Naive thymus-derived CD4-positive, alpha-beta T cell (primary cell): ENCODE results near the gene CTXND1. TPM values are rescaled to one million over a fixed set of nuclear protein-coding genes. Genes with fewer than 3 reads are reported as not detected.
"Not testable (repeated sequence)": the region's sequence is repeated elsewhere in the genome, so short reads cannot be mapped to it uniquely, and the experiment has no call there.

ENCODE experiments used
- ATAC-seq: fragments of 150-1000 bp; cut with Tn5 transposase; 2 replicates; pipeline ENCODE4 v1.10.0; 2021; ENCODE audit warnings: mild to moderate bottlenecking, moderate library complexity
- CTCF ChIA-PET: fragments of 350-600 bp; sonication (Branson Sonifier 250); formaldehyde crosslinking; loops from one replicate; lab custom pipeline; 2021; ENCODE audit warnings: antibody characterized with exemption; lab: Charles Lee
- POLR2A ChIA-PET: fragments of 350-600 bp; sonication (Branson Sonifier 250); formaldehyde crosslinking; loops from one replicate; lab custom pipeline; 2021; ENCODE audit warnings: antibody characterized with exemption, inconsistent platforms; lab: Charles Lee
- DNase-seq, 9 donors: peaks; one replicate each; pipeline versions ENCODE4 v3.0.0 to v3.0.0-alpha.2; 2020 to 2022; ENCODE audit warnings: mixed read lengths in 1 of 9
- H3K27ac ChIP-seq: one replicate; pipeline ENCODE4 v1.7.0; 2013; ENCODE audit warnings: mild to moderate bottlenecking, low read depth, low read length, moderate library complexity
- H3K27me3 ChIP-seq, 2 donors: one replicate each; pipeline ENCODE4 v1.7.0; 2013; ENCODE audit warnings: low read length in 2 of 2, mild to moderate bottlenecking in 2 of 2, moderate library complexity in 2 of 2; ENCODE audit not compliant: control insufficient read depth in 2 of 2, insufficient read depth in 2 of 2
- H3K36me3 ChIP-seq, 3 experiments: 1 replicate in 2 of 3; 2 replicates in 1 of 3; pipeline ENCODE4 v1.7.0; 2013; ENCODE audit warnings: low read length in 3 of 3, mild to moderate bottlenecking in 3 of 3, moderate library complexity in 1 of 3; ENCODE audit not compliant: insufficient read depth in 3 of 3, control insufficient read depth in 2 of 3
- H3K4me1 ChIP-seq, 2 donors: one replicate each; pipeline ENCODE4 v1.7.0; 2013; ENCODE audit warnings: low read length in 2 of 2, mild to moderate bottlenecking in 2 of 2, moderate library complexity in 1 of 2; ENCODE audit not compliant: control insufficient read depth in 2 of 2, insufficient read depth in 2 of 2
- H3K4me3 ChIP-seq: 2 replicates; pipeline ENCODE4 v1.7.0; 2013; ENCODE audit warnings: mild to moderate bottlenecking, low read length
- H3K9me3 ChIP-seq, 3 experiments: 1 replicate in 2 of 3; 2 replicates in 1 of 3; pipeline ENCODE4 v1.7.0; 2013; ENCODE audit warnings: low read length in 3 of 3; ENCODE audit not compliant: control insufficient read depth in 2 of 3
- H3K27ac Mint-ChIP-seq, 9 donors: one replicate each; pipeline ENCODE4 v1.8.0; 2020 to 2022; ENCODE audit warnings: mixed read lengths in 9 of 9, mild to moderate bottlenecking in 8 of 9, moderate library complexity in 5 of 9, inconsistent platforms in 2 of 9
- H3K27me3 Mint-ChIP-seq, 5 donors: one replicate each; pipeline ENCODE4 v1.8.0; 2021 to 2022; ENCODE audit warnings: mixed read lengths in 5 of 5, mild to moderate bottlenecking in 1 of 5
- H3K36me3 Mint-ChIP-seq, 5 donors: one replicate each; pipeline ENCODE4 v1.8.0; 2020 to 2022; ENCODE audit warnings: mixed read lengths in 5 of 5, mild to moderate bottlenecking in 3 of 5, inconsistent platforms in 1 of 5
- H3K4me1 Mint-ChIP-seq, 7 donors: one replicate each; pipeline ENCODE4 v1.8.0; 2020 to 2022; ENCODE audit warnings: mixed read lengths in 7 of 7, mild to moderate bottlenecking in 3 of 7, inconsistent platforms in 1 of 7
- H3K4me3 Mint-ChIP-seq, 10 donors: one replicate each; pipeline ENCODE4 v1.8.0; 2020 to 2022; ENCODE audit warnings: mild to moderate bottlenecking in 10 of 10, mixed read lengths in 10 of 10, moderate library complexity in 6 of 10, inconsistent platforms in 2 of 10
- H3K9me3 Mint-ChIP-seq, 11 donors: one replicate each; pipeline ENCODE4 v1.8.0; 2020 to 2022; ENCODE audit warnings: mixed read lengths in 11 of 11, mild to moderate bottlenecking in 4 of 11, inconsistent platforms in 1 of 11, moderate library complexity in 1 of 11
- intact Hi-C, 2 donors: fragments of 100-400 bp; cut with micrococcal nuclease; formaldehyde crosslinking; loops; one replicate each; pipeline ENCODE4 v1.15.1; 2023
- polyA plus RNA-seq, 2 donors: library from polyadenylated mRNA; unstranded; fragments of 300-500 nt; fragmentation: Illumina TruSeq; gene quantifications; one replicate each; pipeline ENCODE4 v1.2.3, GENCODE V29; 2021
- total RNA-seq, 6 experiments: library from RNA in 5 of 6; stranded (reverse) in 5 of 6; gene quantifications; 1 replicate in 5 of 6; 2 replicates in 1 of 6; pipeline ENCODE4 v1.2.3 and lab custom pipeline; 2021 to 2026

Gene CTXND1
- total and polyA plus RNA-seq, 7 experiments from 2014 or later = not detected

DNA sequence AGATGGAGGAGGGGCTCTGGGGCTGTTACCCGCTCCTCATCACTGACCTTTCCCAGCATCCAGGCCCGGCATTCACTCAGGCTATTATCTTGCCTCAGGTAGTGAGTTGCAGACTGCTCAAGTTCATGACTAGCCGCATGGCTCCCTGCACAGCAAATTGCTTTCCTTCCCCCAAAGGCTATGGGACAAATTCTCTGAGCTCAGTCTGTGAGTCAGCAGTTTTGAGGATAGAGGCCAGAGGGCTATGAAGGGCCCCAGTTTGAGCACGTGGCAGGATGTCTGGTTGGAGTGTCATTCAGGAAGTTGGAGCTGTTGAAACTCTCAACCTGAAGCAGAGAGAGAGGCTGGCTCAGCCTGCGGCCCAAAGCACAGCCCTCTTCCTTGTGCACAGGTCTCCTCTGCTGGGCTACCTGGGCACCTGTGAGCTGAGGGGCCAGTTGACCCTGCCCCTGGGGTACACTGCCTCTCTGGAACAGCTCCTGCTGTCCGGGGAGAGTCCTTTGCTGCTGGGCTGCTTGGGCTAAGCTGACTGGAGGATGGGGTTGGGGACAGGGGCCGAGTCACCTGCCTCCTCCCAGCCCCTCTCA, 91.3 kb downstream of the CTXND1 start:
- DNase-seq = peak in 1 of 9 donors; percentile 46
- peak; percentile 94 for ATAC-seq
- Mint-ChIP-seq H3K27ac (peak overlapping the region in 3 of 9 donors; percentile 18 to 91 (median 46)), H3K27me3 (no peaks in the 10 kb centered on the region), H3K36me3 (peaks cover 0 to 49% (median 16%) of the 10 kb centered on the region in 5 donors), H3K4me3 (peak overlapping the region in 1 of 10 donors; percentile 73), H3K4me1 (peaks cover 8 to 31% (median 11%) of the 10 kb centered on the region in 7 donors), H3K9me3 (no peaks in the 10 kb centered on the region)
- ChIA-PET CTCF (interaction anchor here (1.0 to 1.2 kb wide), 2 partner anchors 71 to 780 kb away, joined by 3 read pairs; no protein-coding TSS in a partner anchor), POLR2A (interaction anchor here (0.9 kb wide), 1 partner anchor 239 kb away, joined by 4 read pairs; no protein-coding TSS in a partner anchor)
- H3K36me3 ChIP-seq = peaks cover 0 to 16% (median 0%) of the 10 kb centered on the region in 3 experiments
- no peak overlapping the region for H3K4me3 ChIP-seq
- no peaks in the 10 kb centered on the region for H3K27me3 ChIP-seq
- intact Hi-C loops = loop anchor here in 1 of 2 donors (1.0 kb wide), 1 partner anchor 192 kb away; no protein-coding TSS in a partner anchor
- H3K4me1 ChIP-seq = peaks cover 0 to 3% of the 10 kb centered on the region in 2 donors
- no peaks in the 10 kb centered on the region for H3K9me3 ChIP-seq
- H3K27ac ChIP-seq = no peak overlapping the region

DNA sequence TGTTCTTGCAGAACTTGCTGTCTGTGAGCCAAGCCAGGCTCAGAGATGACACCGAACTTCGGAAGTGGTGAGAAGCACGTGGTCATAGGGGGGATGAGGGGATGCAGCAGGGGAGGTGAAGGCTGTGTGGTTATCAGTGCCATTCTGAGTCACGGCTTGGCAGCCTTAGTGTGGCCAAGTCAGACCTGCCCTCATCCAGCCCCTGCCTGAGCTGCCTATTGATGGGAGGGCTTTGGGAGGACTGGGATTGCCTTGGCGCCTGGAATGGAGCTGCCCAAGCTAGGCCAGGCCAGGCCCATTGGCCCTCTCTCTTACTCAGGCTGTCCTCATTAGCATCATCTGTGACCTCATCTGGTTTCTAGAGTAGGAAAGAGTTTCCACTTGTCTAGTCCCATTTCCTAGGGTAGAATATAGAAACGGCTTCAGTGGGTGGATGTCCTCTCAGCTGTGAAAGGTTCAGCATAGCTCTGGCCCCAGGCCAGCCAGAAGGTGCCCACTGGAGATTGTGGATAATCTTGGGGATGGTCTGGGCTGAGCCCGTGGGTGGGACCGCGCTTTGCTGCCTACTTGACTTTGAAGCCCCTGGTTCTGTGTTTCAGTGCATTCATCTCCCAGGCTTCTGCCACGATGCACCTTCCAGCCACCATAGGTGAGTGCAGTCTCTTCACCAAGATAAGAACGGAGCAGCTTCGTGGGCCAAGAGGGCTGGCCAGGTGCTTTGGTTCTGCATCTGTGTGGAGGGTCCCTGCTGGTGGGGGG, 92.0 kb downstream of the CTXND1 start:
- Histone ChIP-seq H3K27ac (no peak overlapping the region), H3K9me3 (no peaks in the 10 kb centered on the region), H3K27me3 (no peaks in the 10 kb centered on the region), H3K4me1 (peaks cover 0 to 3% of the 10 kb centered on the region in 2 donors), H3K4me3 (no peak overlapping the region), H3K36me3 (peaks cover 0 to 16% (median 0%) of the 10 kb centered on the region in 3 experiments)
- POLR2A ChIA-PET = no interaction called here
- H3K27ac Mint-ChIP-seq = peak overlapping the region in 2 of 9 donors; percentile 18 to 91
- intact Hi-C loops = loop anchor here in 1 of 2 donors (1.0 kb wide), 1 partner anchor 192 kb away; no protein-coding TSS in a partner anchor
- CTCF ChIA-PET = interaction anchor here (1.0 to 1.2 kb wide), 2 partner anchors 70 to 779 kb away, joined by 3 read pairs; no protein-coding TSS in a partner anchor
- peak; percentile 13 for ATAC-seq
- H3K9me3 Mint-ChIP-seq = no peaks in the 10 kb centered on the region
- peaks cover 8 to 38% (median 14%) of the 10 kb centered on the region in 7 donors for H3K4me1 Mint-ChIP-seq
- no peak for DNase-seq
- no peaks in the 10 kb centered on the region for H3K27me3 Mint-ChIP-seq
- no peak overlapping the region for H3K4me3 Mint-ChIP-seq
- peaks cover 0 to 53% (median 16%) of the 10 kb centered on the region in 5 donors for H3K36me3 Mint-ChIP-seq

DNA sequence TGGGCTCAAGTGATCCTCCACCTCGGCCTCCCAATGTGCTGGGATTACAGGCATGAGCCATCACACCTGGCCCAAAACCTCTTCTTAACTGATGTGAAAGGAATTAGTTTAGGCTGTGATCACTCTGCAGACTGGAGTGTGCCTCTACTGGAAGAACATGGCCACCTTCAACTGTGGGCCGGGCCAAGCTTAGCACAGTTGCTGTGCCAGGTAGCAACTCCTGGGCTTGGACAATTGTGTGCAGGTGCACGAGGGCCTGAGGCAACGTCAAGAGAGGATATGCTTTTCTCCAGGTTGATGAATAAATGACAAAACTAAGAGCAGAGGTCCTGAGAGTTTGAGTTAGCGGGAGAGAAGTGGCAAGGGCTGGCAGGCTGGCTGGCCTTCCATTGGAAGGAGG, 92.7 kb downstream of the CTXND1 start:
- no peaks in the 10 kb centered on the region for H3K9me3 Mint-ChIP-seq
- Histone ChIP-seq H3K4me3 (no peak overlapping the region), H3K4me1 (peaks cover 0 to 3% of the 10 kb centered on the region in 2 donors), H3K27ac (no peak overlapping the region), H3K36me3 (peaks cover 0 to 16% (median 0%) of the 10 kb centered on the region in 3 experiments), H3K27me3 (no peaks in the 10 kb centered on the region), H3K9me3 (no peaks in the 10 kb centered on the region)
- H3K36me3 Mint-ChIP-seq = peaks cover 0 to 50% (median 15%) of the 10 kb centered on the region in 5 donors
- DNase-seq (no peak), ATAC-seq (no peak)
- CTCF ChIA-PET = no interaction called here
- peaks cover 8 to 44% (median 20%) of the 10 kb centered on the region in 7 donors for H3K4me1 Mint-ChIP-seq
- POLR2A ChIA-PET = no interaction called here
- no peaks in the 10 kb centered on the region for H3K27me3 Mint-ChIP-seq
- H3K27ac Mint-ChIP-seq = peak overlapping the region in 1 of 9 donors; percentile 38
- H3K4me3 Mint-ChIP-seq = no peak overlapping the region
- intact Hi-C loops = no loop called here

DNA sequence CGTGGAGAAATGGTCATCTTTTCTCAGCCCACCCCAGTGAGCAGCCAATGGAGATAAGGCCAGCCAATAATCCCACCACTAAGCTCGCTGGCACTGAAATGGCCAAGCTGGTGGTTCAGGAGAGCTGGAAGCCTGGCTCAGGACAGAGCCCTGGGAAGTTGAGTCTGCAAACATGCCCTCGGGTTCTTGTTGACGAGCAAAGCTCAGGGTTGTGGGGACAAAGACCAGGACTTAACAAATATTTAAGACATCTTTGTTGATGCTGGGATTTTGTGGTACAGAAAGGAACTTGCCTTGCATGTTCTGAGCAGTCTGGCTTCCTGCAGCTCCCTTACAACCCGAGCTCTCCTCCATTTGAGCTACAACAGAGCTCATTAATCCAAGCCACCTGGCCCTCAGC, 94.8 kb downstream of the CTXND1 start:
- Histone ChIP-seq H3K4me3 (no peak overlapping the region), H3K36me3 (peaks cover 0 to 8% (median 0%) of the 10 kb centered on the region in 3 experiments), H3K27ac (no peak overlapping the region), H3K27me3 (no peaks in the 10 kb centered on the region), H3K4me1 (peaks cover 3 to 7% of the 10 kb centered on the region in 2 donors), H3K9me3 (no peaks in the 10 kb centered on the region)
- ATAC-seq (no peak), DNase-seq (no peak)
- no peaks in the 10 kb centered on the region for H3K9me3 Mint-ChIP-seq
- no peaks in the 10 kb centered on the region for H3K27me3 Mint-ChIP-seq
- POLR2A ChIA-PET = no interaction called here
- peaks cover 0 to 33% (median 4%) of the 10 kb centered on the region in 5 donors for H3K36me3 Mint-ChIP-seq
- H3K27ac Mint-ChIP-seq = no peak overlapping the region
- no peak overlapping the region for H3K4me3 Mint-ChIP-seq
- CTCF ChIA-PET = no interaction called here
- intact Hi-C loops = no loop called here
- peaks cover 8 to 59% (median 25%) of the 10 kb centered on the region in 7 donors for H3K4me1 Mint-ChIP-seq

DNA sequence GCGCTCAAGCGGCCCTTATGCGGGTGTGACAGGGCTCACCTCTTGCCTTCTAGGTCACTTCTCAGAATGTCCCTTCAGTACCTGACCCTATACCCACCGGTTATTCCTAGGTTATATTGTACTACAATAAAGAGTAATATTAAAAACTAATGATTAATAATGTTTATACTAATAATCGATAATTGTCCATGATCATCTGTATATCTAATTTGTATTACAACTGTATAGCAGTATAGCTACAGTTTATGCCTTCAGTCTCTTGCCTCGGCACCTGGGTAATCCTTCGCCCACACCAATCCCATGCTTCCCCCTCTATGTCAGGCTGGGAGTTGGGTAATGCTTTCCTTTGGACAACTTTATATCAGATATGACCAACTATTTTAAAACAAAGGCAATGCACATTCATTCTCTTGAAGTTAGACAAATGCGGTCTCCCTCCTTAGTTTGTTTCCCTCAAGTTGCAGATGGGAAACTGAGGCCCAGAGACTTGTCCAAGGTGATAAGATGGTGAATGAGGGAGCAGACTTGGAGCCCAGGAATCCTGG, 95.8 kb downstream of the CTXND1 start:
- Histone ChIP-seq H3K36me3 (peaks cover 0 to 8% (median 0%) of the 10 kb centered on the region in 3 experiments), H3K27ac (no peak overlapping the region), H3K9me3 (no peaks in the 10 kb centered on the region), H3K4me1 (peaks cover 3 to 7% of the 10 kb centered on the region in 2 donors), H3K4me3 (no peak overlapping the region), H3K27me3 (no peaks in the 10 kb centered on the region)
- peaks cover 0 to 24% (median 0%) of the 10 kb centered on the region in 5 donors for H3K36me3 Mint-ChIP-seq
- H3K27me3 Mint-ChIP-seq = peaks cover 0 to 2% (median 0%) of the 10 kb centered on the region in 5 donors
- DNase-seq (no peak), ATAC-seq (no peak)
- no peak overlapping the region for H3K27ac Mint-ChIP-seq
- intact Hi-C loops = no loop called here
- H3K4me3 Mint-ChIP-seq = no peak overlapping the region
- H3K4me1 Mint-ChIP-seq = peaks cover 4 to 62% (median 29%) of the 10 kb centered on the region in 7 donors
- CTCF ChIA-PET = no interaction called here
- H3K9me3 Mint-ChIP-seq = no peaks in the 10 kb centered on the region
- POLR2A ChIA-PET = no interaction called here

DNA sequence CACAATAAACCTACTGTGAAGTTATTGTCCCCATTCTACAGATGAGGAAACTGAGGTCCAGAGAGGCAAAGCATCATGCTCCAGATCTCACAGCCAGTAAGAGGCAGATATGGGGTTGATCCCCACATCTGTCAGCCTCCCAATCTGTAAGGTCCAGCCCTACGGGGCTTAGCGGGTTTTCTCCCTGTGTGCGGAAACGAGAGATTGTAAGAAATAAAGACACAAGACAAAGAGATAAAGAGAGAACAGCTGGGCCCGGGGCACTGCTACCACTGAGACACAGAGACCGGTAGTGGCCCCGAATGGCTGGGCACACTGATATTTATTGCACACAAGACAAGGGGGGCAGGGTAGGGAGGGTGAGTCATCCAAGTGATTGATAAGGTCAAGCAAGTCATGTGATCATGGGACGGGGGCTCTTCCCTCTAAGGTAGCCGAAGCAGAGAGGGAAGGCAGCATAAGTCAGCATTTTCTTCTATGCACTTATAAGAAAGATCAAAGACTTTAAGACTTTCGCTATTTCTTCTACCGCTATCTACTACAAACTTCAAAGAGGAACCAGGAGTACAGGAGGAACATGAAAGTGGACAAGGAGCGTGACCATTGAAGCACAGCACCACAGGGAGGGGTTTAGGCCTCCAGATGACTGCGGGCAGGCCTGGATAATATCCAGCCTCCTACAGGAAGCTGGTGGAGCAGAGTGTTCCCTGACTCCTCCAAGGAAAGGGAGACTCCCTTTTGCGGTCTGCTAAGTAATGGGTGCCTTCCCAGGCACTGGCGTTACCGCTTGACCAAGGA, 96.4 kb downstream of the CTXND1 start:
- POLR2A ChIA-PET = interaction anchor here (0.6 kb wide), 1 partner anchor 1140 kb away, joined by 3 read pairs; no protein-coding TSS in a partner anchor
- H3K36me3 ChIP-seq, intact Hi-C loops, DNase-seq, H3K27me3 ChIP-seq, H3K9me3 ChIP-seq, CTCF ChIA-PET, H3K27me3 Mint-ChIP-seq, H3K4me3 ChIP-seq, H3K27ac ChIP-seq, H3K4me1 ChIP-seq, H3K9me3 Mint-ChIP-seq, ATAC-seq: not testable (repeated sequence)
- H3K27ac Mint-ChIP-seq = peak overlapping the region in 2 of 9 donors; percentile 22 to 77
- peaks cover 0 to 55% (median 24%) of the 10 kb centered on the region in 7 donors for H3K4me1 Mint-ChIP-seq
- peaks cover 0 to 22% (median 0%) of the 10 kb centered on the region in 5 donors for H3K36me3 Mint-ChIP-seq
- H3K4me3 Mint-ChIP-seq = peak overlapping the region in 2 of 10 donors; percentile 17 to 88
